Stimulated activated CD4-positive, alpha-beta T cell treated with anti-CD3 and anti-CD28 coated beads, TNF-alpha, amount 100 ng/mL, for 24 hours (primary cell): ENCODE results near the gene AUTS2.

Source experiments
- DNase-seq, 3 experiments: peaks; one replicate each; pipeline ENCODE4 v3.0.0-alpha.2; 2020; ENCODE audit warnings: low read depth in 3 of 3

AUTS2 gene

GRCh38 chr7:70489813-70490212 is 891.5 kb downstream of the AUTS2 start:
- no peak for DNase-seq

- no peak for DNase-seq
Observed at GRCh38 chr7:70492625-70493024, 894.4 kb downstream of the AUTS2 start.

DNA sequence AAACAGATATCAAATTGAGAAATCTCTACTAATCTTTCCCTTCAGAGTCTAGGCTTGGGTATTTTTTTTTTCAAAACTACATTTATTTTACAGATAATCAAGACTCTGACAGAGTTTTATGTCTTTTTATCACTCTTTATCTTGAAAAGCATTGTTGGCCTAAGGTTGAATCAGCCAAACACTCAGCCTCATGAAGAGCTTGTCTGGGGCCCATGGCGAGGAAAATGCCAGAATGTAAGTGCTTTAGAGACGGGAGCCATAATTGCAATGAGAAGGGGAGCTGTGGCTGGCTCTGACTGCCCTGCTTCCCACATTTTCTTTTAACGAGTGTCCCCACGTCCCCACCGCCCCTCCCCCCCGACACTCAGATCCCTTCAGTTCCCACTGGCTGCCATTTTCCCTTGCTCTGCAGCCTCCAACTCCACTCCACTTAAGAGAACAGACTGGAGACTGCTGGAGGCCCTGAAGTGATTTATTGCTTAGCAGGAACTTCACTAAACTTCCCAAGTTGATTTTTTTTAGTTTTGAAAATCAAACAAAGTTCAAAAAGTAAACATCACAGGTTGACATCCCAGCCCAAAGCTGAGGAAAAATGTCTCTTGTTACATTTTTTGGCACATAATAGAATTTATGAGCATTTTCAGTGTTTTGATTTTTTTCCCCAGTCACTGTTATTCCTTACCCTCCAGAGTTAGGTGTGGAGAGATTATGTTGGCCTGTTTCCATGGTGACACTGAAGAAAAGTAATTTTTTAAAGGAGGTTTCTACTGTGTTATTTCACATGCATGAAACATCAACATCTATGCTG is 896.2 kb downstream of the AUTS2 start:
- DNase-seq: no peak

DNA sequence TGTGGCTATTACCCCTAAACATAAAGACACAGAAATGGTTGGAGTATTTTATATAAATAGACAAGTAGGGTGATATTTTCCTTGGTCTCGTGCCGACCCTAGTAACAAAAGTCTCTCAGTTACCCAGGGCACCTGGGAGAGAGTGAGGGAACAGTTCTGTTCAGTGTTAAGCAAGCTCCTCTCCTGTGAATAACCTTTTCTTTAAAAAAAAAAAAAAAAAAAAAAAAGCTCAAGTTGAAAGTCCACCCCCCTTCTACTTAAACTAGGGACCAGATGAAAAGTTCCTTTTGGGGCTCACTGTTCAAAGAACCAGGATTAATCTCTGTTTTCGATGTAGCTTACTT is 896.7 kb downstream of the AUTS2 start:
- no peak for DNase-seq

- DNase-seq: no peak
Observed at GRCh38 chr7:70497793-70498192, 899.5 kb downstream of the AUTS2 start.

DNA sequence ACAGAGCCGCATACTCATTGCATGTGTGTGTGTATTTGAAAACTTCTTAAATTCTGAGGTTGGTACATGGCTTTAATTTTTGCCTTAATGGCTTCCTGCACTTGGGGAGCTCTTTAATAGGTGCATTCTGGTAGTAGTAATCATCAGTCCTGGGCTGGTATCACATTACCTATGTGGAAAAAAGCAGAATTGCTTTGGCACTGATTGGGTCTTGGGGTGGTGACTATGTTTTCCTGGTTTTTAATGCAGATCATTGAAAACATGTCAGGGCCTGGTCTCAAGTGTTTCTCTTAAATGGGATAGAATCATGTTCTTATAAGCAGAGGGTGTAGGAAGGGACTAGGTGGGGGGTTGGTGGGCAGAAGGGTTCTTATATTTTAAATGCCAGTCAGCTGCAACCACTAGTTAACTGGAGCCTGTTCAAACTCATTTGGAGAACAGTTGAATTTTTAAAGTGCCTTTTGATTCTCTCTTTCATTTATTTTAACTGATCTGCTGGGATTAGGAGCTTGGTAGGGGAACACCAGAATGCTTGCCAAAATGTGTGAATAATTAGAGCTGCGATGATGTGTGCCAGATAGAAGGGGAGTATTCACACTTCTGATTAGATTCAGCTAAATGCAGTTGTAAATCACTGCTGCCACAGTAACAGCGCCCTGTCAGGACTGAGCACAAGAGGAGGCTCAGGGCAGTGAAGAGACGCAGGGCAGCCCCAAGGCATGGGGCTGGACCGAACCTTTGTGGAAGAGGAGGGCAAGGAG is 900.1 kb downstream of the AUTS2 start:
- no peak for DNase-seq

- DNase-seq: no peak
Observed at GRCh38 chr7:70500261-70500660, 902.0 kb downstream of the AUTS2 start.

- DNase-seq: no peak
Observed at GRCh38 chr7:70502117-70502863, 904.0 kb downstream of the AUTS2 start.

GRCh38 chr7:70504254-70504653 is 906.0 kb downstream of the AUTS2 start:
- no peak for DNase-seq

DNA sequence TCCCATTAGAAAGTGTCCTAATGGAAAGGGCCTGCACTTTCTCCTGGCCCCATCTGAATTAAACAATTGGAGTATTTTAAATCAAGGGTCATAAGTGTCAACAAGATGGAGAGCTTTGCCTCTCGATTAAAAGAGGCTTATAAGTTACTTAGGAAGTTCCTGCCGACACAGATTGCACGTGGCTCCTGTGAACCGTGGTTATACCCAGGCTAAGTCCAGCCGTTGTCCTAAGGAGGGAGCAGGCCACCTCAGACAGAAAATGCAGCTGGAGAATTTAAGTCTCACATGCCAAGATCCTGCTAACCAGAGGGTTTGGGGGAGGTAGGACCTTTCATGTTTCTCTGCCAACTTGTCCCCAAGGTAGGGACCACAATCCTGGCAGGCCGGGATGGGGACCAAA is 907.2 kb downstream of the AUTS2 start:
- no peak for DNase-seq

DNA sequence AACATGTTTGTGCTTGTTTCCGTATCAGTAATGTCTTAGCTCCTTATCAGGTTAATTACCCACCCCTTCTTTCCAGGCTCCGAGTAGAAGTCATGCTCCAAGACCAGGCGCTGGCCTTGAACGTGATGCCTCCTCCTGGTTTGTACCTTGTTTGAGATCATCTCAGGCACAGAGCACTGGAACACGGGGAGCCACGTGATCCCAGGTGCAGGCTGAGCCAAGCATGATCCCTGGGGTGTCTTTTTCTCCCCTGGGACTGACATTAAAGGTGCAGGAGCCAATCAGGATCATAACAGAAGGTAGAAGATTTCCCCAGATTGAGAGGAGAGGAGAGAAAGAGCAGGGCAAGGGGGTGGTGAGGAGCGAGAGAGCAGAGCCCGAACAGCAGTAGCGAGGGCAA is 907.6 kb downstream of the AUTS2 start:
- DNase-seq: no peak

GRCh38 chr7:70506434-70506833 is 908.2 kb downstream of the AUTS2 start:
- no peak for DNase-seq

DNA sequence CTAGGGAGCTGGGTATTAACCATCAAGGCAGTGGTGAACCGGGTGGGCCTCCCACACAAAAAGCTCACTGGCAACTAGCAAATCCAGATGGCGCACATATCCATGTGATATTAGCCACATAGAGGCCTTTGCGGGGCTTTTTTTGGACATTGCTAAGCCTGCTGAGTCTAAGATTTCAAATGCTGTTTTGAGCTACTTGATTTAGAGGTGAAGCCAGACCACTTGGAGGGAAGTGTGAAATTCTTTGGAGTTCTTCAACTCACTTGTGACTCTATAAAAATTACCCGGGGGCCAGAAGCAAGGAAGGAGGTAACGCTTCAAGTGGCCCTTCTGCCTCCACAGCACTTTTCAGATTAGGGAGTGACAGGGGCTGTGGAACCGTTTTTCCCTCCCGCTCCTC is 913.9 kb downstream of the AUTS2 start:
- DNase-seq: no peak

DNA sequence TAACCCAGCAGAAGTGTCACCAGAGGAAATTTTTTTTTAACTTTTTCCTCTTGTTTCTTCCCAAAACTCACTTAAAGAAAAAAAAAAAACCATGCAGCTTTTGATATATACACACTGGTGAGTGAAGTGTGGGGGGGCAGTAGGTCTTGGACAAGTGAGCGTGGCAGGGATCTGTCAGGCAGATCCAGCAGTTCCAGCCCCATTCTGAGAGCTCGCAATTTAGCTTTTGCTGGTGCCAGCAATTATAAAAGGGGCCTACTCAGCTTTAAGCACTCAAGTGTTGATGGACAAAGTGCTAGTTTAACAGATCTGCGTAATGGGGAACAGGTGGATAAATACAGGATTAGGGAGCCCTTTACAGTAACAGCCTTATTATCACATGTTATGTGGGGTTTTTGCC is 914.5 kb downstream of the AUTS2 start:
- no peak for DNase-seq

GRCh38 chr7:70520611-70521010 is 922.3 kb downstream of the AUTS2 start:
- no peak for DNase-seq

GRCh38 chr7:70523249-70523988 is 925.1 kb downstream of the AUTS2 start:
- DNase-seq: no peak

- no peak for DNase-seq
Observed at GRCh38 chr7:70523989-70524351, 925.7 kb downstream of the AUTS2 start.

- no peak for DNase-seq
Observed at GRCh38 chr7:70525991-70526390, 927.7 kb downstream of the AUTS2 start.

DNA sequence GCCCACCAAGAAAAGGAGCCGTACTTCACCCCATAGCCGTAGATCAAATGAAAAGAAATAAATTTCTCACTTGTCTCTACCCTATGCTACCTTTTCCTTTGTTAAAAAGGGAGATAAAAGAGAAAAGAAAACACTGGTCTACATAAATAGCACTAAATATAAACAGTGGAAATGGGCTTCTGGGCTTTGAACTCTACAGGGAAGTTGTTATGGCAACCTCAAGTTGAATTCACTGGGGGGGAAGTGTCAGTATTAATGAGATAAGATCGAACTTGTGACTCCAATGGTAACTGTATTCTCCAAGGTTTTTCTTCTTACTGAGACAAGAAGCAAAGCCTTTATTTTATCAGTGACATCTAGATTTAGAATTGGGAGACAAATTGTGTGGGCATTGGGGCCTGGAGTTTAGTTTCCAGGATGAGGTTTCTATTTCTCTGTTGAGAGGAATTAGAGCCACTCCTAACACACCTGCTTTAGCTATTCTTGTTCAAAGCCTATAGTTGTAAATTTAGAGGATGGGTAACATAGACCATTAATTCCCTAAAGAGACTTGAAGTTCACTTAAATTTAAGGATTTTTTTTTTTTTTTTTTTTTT is 929.3 kb downstream of the AUTS2 start:
- no peak for DNase-seq

DNA sequence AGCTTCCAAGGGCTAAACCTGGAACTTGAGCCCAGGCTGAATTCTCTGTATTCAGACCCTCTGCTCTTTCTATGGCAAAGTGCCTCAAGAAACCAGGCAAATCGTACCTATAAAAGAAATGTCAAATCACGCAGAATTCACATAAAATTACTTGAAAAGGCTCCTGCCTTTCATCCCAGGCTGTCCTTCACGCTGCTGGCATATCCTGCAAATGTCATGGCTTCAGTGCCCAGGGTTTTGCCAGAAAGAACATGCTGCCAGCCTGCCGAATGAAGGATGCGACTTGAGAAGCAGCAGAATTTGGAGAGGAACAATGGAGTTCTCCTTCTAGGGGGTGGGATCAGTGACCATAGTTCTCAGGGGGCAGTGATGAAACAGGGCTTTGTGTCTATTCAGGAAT is 931.2 kb downstream of the AUTS2 start:
- DNase-seq: no peak

GRCh38 chr7:70529914-70530585 is 931.8 kb downstream of the AUTS2 start:
- DNase-seq: no peak
